A549 (cell line): Measurements from ENCODE around the gene PIGV. TPM values are rescaled to one million over a fixed set of nuclear protein-coding genes. Genes with fewer than 3 reads are reported as not detected.

ENCODE experiments used
- ATAC-seq, 2 experiments: fragments of 200-7000 bp in 1 of 2; fragments of >200 bp in 1 of 2; cut with Nextera tagmentation in 1 of 2; cut with Tn5 transposase in 1 of 2; 3 replicates each; pipeline versions ENCODE4 v1.8.0 to v1.9.1; 2018 to 2020; ENCODE audit warnings: mild to moderate bottlenecking in 1 of 2, moderate library complexity in 1 of 2
- CTCF ChIA-PET: fragments of 300-600 bp; sonication (Branson Sonifier 250); formaldehyde crosslinking; extraction: SDS; loops from one replicate; lab custom pipeline; 2021; ENCODE audit warnings: antibody characterized with exemption, inconsistent platforms; lab: Yijun Ruan, JAX
- POLR2A ChIA-PET: fragments of 350-600 bp; formaldehyde crosslinking; extraction: SDS; loops from one replicate; lab custom pipeline; 2021; ENCODE audit warnings: antibody characterized with exemption, inconsistent platforms; lab: Yijun Ruan, JAX
- DNase-seq, 2 experiments: peaks; one replicate each; pipeline versions ENCODE4 v3.0.0 to v3.0.0-alpha.2; 2011 to 2016; ENCODE audit warnings: low read depth in 1 of 2, low spot score in 1 of 2
- FAIRE-seq: peaks from 2 replicates; lab custom pipeline; 2011; peaks lifted over from hg19 to GRCh38; lab: Jason Lieb, UNC
- H3K27ac ChIP-seq, 2 experiments: fragments of >200 bp; sonication (Bioruptor Twin); formaldehyde crosslinking; 3 replicates each; pipeline ENCODE4 v1.5.1; 2016 to 2017
- H3K4me1 ChIP-seq: fragments of >200 bp; sonication (Bioruptor Twin); formaldehyde crosslinking; 3 replicates; pipeline ENCODE4 v1.6.1; 2016
- H3K4me2 ChIP-seq: fragments of >200 bp; sonication (Bioruptor Twin); formaldehyde crosslinking; 3 replicates; pipeline ENCODE4 v1.6.1; 2016
- H3K4me3 ChIP-seq: fragments of >200 bp; sonication (Bioruptor Twin); formaldehyde crosslinking; 3 replicates; pipeline ENCODE4 v1.5.1; 2016
- H3K9me3 ChIP-seq: fragments of >200 bp; sonication (Bioruptor Twin); formaldehyde crosslinking; 3 replicates; pipeline ENCODE4 v1.6.1; 2016
- BHLHE40 ChIP-seq: IDR thresholded peaks from 2 replicates; pipeline ENCODE4 v1.6.1; 2012; ENCODE audit warnings: low read depth, low read length, inconsistent platforms
- CBX2 ChIP-seq: fragments of 200-600 bp; sonication (generic); IDR thresholded peaks from 2 replicates; pipeline ENCODE4 v1.6.1; 2016; ENCODE audit warnings: low read depth, mild to moderate bottlenecking, borderline replicate concordance
- CBX8 ChIP-seq: fragments of 200-600 bp; sonication (generic); IDR thresholded peaks from 2 replicates; pipeline ENCODE4 v1.6.1; 2016
- CHD2 ChIP-seq: fragments of 150-350 bp; IDR thresholded peaks from 2 replicates; pipeline ENCODE4 v1.6.1; 2014; ENCODE audit warnings: low read length; ENCODE audit not compliant: partially characterized antibody
- CTCF ChIP-seq: fragments of >200 bp; sonication (Bioruptor Twin); formaldehyde crosslinking; IDR thresholded peaks from 3 replicates; pipeline ENCODE4 v1.5.1; 2016
- EP300 ChIP-seq, 2 experiments: fragments of >200 bp; sonication (Bioruptor Twin); formaldehyde crosslinking; IDR thresholded peaks; 2 replicates in 1 of 2; 3 replicates in 1 of 2; pipeline ENCODE4 v1.6.1; 2016 to 2017
- FOSB ChIP-seq: fragments of 250-450 bp; sonication (Bioruptor Pico); IDR thresholded peaks from 2 replicates; pipeline ENCODE4 v1.5.0; 2020; ENCODE audit warnings: mild to moderate bottlenecking, moderate library complexity
- HDAC2 ChIP-seq: fragments of 200-600 bp; sonication (generic); IDR thresholded peaks from 2 replicates; pipeline ENCODE4 v1.6.1; 2016
- HES2 ChIP-seq: fragments of >200 bp; sonication (Bioruptor Twin); formaldehyde crosslinking; IDR thresholded peaks from 2 replicates; pipeline ENCODE4 v1.6.1; 2016
- HMGXB4 ChIP-seq: fragments of 250-450 bp; sonication (Bioruptor Pico); IDR thresholded peaks from 2 replicates; pipeline ENCODE4 v1.5.0; 2021; ENCODE audit warnings: mild to moderate bottlenecking, moderate library complexity, borderline replicate concordance
- HOXB5 ChIP-seq: fragments of 250-450 bp; sonication (Bioruptor Pico); IDR thresholded peaks from 2 replicates; pipeline ENCODE4 v1.5.0; 2020; ENCODE audit warnings: mild to moderate bottlenecking, moderate library complexity
- JUNB ChIP-seq: fragments of >200 bp; sonication (Bioruptor Twin); formaldehyde crosslinking; IDR thresholded peaks from 2 replicates; pipeline ENCODE4 v1.6.1; 2016
- KDM1A ChIP-seq: fragments of 200-600 bp; sonication (generic); IDR thresholded peaks from 2 replicates; pipeline ENCODE4 v1.6.1; 2016; ENCODE audit warnings: low read depth, mild to moderate bottlenecking
- MAFK ChIP-seq: fragments of 450-650 bp; IDR thresholded peaks from 2 replicates; pipeline ENCODE4 v1.6.1; 2014; ENCODE audit not compliant: partially characterized antibody
- MAZ ChIP-seq: fragments of 150-350 bp; IDR thresholded peaks from 2 replicates; pipeline ENCODE4 v1.6.1; 2014; ENCODE audit warnings: antibody characterized with exemption, low read depth, low read length, borderline replicate concordance
- NFE2L2 ChIP-seq: fragments of 150-350 bp; conservative IDR thresholded peaks from 2 replicates; pipeline ENCODE4 v1.6.1; 2014; ENCODE audit warnings: low read length
- NPAS2 ChIP-seq: fragments of 250-450 bp; sonication (Bioruptor Pico); IDR thresholded peaks from 2 replicates; pipeline ENCODE4 v1.8.0; 2022; ENCODE audit warnings: mild to moderate bottlenecking, moderate library complexity, borderline replicate concordance
- POLR2AphosphoS2 ChIP-seq: conservative IDR thresholded peaks from 2 replicates; pipeline ENCODE4 v1.6.1; 2012; ENCODE audit warnings: low read length, improper control_type of control experiment, inconsistent platforms
- RAD21 ChIP-seq, 2 experiments: fragments of >200 bp in 1 of 2; sonication (Bioruptor Twin) in 1 of 2; formaldehyde crosslinking in 1 of 2; IDR thresholded peaks in 1 of 2; conservative IDR thresholded peaks in 1 of 2; 2 replicates in 1 of 2; 3 replicates in 1 of 2; pipeline ENCODE4 v1.6.1; 2012 to 2018; ENCODE audit warnings: inconsistent platforms in 1 of 2
- RARB ChIP-seq: fragments of 250-450 bp; sonication (Bioruptor Pico); IDR thresholded peaks from 2 replicates; pipeline ENCODE4 v1.8.0; 2021; ENCODE audit warnings: mild to moderate bottlenecking, moderate library complexity
- TFCP2L1 ChIP-seq: fragments of 250-450 bp; sonication (Bioruptor Pico); IDR thresholded peaks from 2 replicates; pipeline ENCODE4 v1.5.0; 2021; ENCODE audit warnings: mild to moderate bottlenecking
- ZSCAN20 ChIP-seq: fragments of 250-450 bp; sonication (Bioruptor Pico); IDR thresholded peaks from 2 replicates; pipeline ENCODE4 v1.8.0; 2022; ENCODE audit warnings: mild to moderate bottlenecking, moderate library complexity
- WGBS: methylation state at CpG from one replicate; pipeline ENCODE4 v1.1.6; 2017; ENCODE audit errors: missing lambda C conversion rate; 5-methylcytosine and 5-hydroxymethylcytosine counted together
- polyA plus RNA-seq, 4 experiments: library from polyadenylated mRNA; depleted of rRNA in 3 of 4; stranded (reverse); fragments of >200 nt; fragmentation: RNase III in 1 of 4; extraction: RNeasy Plus Mini Kit Qiagen cat#74134 plus additional on column Dnase treatment in 1 of 4; gene quantifications; 2 replicates in 3 of 4; 3 replicates in 1 of 4; pipeline ENCODE4 v1.2.3, GENCODE V29; 2011 to 2017
- TF ChIP-seq, protein P1 (sequence below): IDR thresholded peaks from 2 replicates; pipeline ENCODE4 v1.6.1; 2012; ENCODE audit warnings: low read depth, borderline replicate concordance
- TF ChIP-seq, protein P2 (sequence below): IDR thresholded peaks from 2 replicates; pipeline ENCODE4 v1.6.1; 2012
- TF ChIP-seq, protein P3 (sequence below): IDR thresholded peaks from 2 replicates; pipeline ENCODE4 v1.6.1; 2012
- TF ChIP-seq, protein P4 (sequence below): fragments of 450-650 bp; IDR thresholded peaks from 2 replicates; pipeline ENCODE4 v1.6.1; 2014; ENCODE audit warnings: antibody characterized with exemption
- TF ChIP-seq, protein P5 (sequence below): fragments of >200 bp; sonication (Bioruptor Twin); formaldehyde crosslinking; IDR thresholded peaks from 3 replicates; pipeline ENCODE4 v1.6.1; 2016

Gene PIGV
- polyA plus RNA-seq, 2 of the 4 experiments (the other 2 are of a cell fraction): 7.0 to 16.2 TPM

DNA sequence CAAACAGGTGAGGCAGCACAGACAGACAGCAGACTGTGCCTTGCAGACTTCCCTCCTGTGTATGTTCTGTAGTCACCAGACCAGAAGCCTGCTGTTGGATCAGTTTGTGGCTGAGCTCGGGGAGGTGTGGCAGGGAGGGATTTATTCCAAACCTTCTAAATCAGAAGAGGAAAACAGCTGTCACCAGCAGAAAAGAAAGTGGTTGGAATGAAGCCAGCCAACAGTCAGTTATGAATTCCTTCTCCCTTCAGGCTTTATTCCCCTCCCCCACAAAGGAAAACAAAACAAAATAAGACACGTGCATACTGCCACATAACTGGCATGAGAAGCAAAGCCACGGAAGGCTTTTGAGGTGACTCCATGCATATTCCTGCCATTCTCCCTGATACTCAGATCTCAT is 19.0 kb upstream of the PIGV start:
- TF ChIP-seq FOSB (CRISPR knock-in tag): no peak
- no peak for TF ChIP-seq MAFK
- TF ChIP-seq, protein P1, sequence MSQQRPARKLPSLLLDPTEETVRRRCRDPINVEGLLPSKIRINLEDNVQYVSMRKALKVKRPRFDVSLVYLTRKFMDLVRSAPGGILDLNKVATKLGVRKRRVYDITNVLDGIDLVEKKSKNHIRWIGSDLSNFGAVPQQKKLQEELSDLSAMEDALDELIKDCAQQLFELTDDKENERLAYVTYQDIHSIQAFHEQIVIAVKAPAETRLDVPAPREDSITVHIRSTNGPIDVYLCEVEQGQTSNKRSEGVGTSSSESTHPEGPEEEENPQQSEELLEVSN: no peak
- no peak for TF ChIP-seq JUNB
- TF ChIP-seq RAD21 (conservative IDR thresholded peaks at IDR 0.05 in 1 of 2, IDR thresholded peaks at IDR 0.05 in 1 of 2): no peak
- no peak for TF ChIP-seq CHD2
- no peak for TF ChIP-seq HES2
- TF ChIP-seq KDM1A: no peak
- no peak for TF ChIP-seq ZSCAN20
- TF ChIP-seq, protein P2, sequence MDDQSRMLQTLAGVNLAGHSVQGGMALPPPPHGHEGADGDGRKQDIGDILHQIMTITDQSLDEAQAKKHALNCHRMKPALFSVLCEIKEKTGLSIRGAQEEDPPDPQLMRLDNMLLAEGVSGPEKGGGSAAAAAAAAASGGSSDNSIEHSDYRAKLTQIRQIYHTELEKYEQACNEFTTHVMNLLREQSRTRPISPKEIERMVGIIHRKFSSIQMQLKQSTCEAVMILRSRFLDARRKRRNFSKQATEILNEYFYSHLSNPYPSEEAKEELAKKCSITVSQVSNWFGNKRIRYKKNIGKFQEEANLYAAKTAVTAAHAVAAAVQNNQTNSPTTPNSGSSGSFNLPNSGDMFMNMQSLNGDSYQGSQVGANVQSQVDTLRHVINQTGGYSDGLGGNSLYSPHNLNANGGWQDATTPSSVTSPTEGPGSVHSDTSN: no peak
- TF ChIP-seq HOXB5 (CRISPR knock-in tag): no peak
- no peak for TF ChIP-seq CBX2
- TF ChIP-seq NPAS2: no peak
- no peak overlapping the region for H3K4me3 ChIP-seq
- H3K4me2 ChIP-seq: no peak overlapping the region
- H3K9me3 ChIP-seq: no peaks in the 10 kb centered on the region
- no peak for ATAC-seq
- 68% methylated on average over 3 of the region's 3 CpGs for WGBS
- H3K27ac ChIP-seq: no peak overlapping the region
- no peak for FAIRE-seq
- ChIA-PET POLR2A (no interaction called here), CTCF (interaction anchor here (0.9 to 1.0 kb wide), 2 partner anchors 20 to 167 kb away, joined by 3 to 6 read pairs; no protein-coding TSS in a partner anchor)
- peaks cover 29% of the 10 kb centered on the region for H3K4me1 ChIP-seq
- DNase-seq: no peak

DNA sequence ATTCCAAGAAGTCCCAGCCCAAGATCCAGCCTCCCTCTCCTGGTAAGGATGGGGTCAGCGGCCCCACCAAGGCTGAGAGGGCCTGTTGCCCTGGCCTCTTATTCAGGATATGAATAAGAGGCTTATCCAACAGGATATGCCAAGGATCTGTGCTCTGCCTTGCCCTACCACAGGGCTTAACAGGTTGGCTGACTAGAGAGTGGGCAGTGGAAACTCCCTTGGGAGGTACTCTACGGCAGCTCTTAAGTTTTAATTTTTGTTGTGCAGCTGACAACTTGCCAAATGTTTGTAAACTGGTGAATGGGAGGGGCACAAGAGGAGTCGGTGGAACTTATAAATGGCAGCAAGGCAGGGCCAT is 16.5 kb upstream of the PIGV start:
- FAIRE-seq: no peak

More for the DNA sequence above, 16.5 kb upstream of the PIGV start:
- WGBS: 30% methylated on average over 3 of the region's 3 CpGs
- DNase-seq (no peak), ATAC-seq (peak in 1 of 2 experiments; percentile 42; a peak in 3 of 6 replicates)
- peak overlapping the region; percentile 3 to 78; a peak in 4 of 6 replicates for H3K27ac ChIP-seq
- H3K4me2 ChIP-seq: peak overlapping the region; percentile 54
- ChIA-PET POLR2A (no interaction called here), CTCF (interaction anchor here (1.0 to 1.7 kb wide), 2 partner anchors 17 to 169 kb away, joined by 3 to 9 read pairs; no protein-coding TSS in a partner anchor)
- H3K4me3 ChIP-seq: no peak overlapping the region
- TF ChIP-seq, protein P1: no peak
- no peak for TF ChIP-seq EP300 (IDR thresholded peaks at IDR 0.05)
- TF ChIP-seq MAZ: no peak
- TF ChIP-seq POLR2AphosphoS2: no peak
- no peak for TF ChIP-seq RARB (CRISPR knock-in tag)
- TF ChIP-seq, protein P3, sequence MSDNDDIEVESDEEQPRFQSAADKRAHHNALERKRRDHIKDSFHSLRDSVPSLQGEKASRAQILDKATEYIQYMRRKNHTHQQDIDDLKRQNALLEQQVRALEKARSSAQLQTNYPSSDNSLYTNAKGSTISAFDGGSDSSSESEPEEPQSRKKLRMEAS: no peak
- TF ChIP-seq, protein P4, sequence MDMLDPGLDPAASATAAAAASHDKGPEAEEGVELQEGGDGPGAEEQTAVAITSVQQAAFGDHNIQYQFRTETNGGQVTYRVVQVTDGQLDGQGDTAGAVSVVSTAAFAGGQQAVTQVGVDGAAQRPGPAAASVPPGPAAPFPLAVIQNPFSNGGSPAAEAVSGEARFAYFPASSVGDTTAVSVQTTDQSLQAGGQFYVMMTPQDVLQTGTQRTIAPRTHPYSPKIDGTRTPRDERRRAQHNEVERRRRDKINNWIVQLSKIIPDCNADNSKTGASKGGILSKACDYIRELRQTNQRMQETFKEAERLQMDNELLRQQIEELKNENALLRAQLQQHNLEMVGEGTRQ: no peak
- TF ChIP-seq BHLHE40: no peak
- no peak for TF ChIP-seq HMGXB4
- no peak for TF ChIP-seq CBX8
- TF ChIP-seq HES2: no peak
- TF ChIP-seq, protein P5, sequence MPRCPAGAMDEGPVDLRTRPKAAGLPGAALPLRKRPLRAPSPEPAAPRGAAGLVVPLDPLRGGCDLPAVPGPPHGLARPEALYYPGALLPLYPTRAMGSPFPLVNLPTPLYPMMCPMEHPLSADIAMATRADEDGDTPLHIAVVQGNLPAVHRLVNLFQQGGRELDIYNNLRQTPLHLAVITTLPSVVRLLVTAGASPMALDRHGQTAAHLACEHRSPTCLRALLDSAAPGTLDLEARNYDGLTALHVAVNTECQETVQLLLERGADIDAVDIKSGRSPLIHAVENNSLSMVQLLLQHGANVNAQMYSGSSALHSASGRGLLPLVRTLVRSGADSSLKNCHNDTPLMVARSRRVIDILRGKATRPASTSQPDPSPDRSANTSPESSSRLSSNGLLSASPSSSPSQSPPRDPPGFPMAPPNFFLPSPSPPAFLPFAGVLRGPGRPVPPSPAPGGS: no peak
- TF ChIP-seq HDAC2: no peak
- TF ChIP-seq CTCF: no peak
- no peak for TF ChIP-seq TFCP2L1 (CRISPR knock-in tag)
- TF ChIP-seq NFE2L2: no peak
- peaks cover 29% of the 10 kb centered on the region for H3K4me1 ChIP-seq
- no peaks in the 10 kb centered on the region for H3K9me3 ChIP-seq
